HG03025 (cell line): ENCODE data around the gene NCAM1.

Experiments
- ATAC-seq: cut with Tn5 transposase; IDR thresholded peaks from one replicate; pipeline ENCODE4 v1.9.1; 2021; ENCODE audit warnings: mild to moderate bottlenecking, moderate library complexity; ENCODE audit not compliant: unreplicated experiment, low FRiP score

NCAM1 gene

DNA sequence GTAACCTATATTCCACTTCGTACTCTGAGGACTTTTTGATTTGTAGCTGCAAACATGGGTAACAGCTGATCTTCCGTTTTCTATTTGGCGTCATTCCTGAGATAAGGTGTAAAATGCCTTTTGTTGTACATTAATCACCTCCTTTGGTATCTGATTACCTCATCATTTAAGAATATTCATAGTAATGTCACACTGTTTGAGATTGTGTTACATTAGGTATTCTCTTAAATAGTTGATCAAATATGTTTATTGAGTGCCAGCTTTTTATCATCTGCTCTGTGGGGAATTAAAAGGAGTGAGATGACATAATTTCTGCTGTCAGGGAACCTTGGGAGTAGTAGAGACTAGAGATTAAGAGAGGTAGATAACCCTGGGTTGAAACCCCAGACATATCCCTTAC lies 5.9 kb downstream of the NCAM1 start:
- no peak for ATAC-seq

DNA sequence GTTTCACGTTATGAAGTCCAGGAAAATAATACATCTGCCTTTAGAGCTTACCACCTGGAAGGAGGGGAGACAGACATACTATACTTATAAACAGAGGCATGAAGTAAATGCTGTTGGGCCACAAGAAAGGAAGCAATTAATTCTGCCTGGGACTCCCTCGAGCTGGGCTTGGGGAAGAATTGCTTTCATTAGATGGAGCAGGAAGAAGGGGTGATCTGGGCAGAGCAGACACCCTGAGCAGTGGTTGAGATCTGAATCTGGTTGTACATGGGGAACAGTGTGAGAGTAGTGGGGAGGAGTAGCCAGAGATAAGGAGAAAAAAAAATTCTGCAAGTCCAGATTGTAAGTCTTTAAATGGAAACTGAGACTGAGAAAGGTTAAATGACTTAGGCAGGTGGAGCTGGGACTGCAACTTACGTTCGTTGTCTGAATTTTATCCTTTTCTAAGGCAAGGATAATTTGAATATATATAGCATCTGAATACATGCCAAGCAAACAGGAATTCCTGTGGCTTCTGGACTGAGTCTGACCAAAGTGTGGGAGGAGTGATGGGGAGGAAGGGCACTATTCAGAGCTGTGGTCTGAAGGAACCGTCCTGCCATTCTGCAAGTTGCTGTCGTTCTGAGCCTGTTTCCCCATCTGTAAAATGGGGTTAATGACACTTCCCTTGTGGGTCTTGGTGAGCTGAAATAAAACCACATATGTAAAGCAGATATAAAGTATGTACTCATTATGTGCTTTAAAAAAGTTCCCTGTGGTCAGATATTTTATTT lies 7.9 kb downstream of the NCAM1 start:
- no peak for ATAC-seq

GRCh38 chr11:112971195-112971594 lies 10.0 kb downstream of the NCAM1 start:
- ATAC-seq = no peak

DNA sequence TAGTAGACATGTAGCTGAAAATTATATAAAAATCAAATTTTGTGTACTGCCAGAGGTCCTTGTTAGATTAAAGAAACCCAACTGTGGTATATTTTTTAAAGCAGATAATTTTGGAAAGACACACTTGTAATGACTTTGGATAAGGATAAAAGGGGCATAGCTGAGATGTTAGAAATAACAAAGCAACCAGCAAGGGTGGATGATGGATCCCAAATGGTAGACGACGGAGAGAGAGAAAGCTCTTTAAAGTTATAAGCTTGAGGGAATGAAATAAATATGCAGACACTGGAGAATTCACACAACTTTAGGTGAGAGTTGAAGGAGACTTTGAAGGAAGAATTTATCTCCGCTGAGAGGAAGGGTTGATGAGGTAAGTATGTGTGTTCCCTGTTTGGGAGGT lies 10.6 kb downstream of the NCAM1 start:
- no peak for ATAC-seq

DNA sequence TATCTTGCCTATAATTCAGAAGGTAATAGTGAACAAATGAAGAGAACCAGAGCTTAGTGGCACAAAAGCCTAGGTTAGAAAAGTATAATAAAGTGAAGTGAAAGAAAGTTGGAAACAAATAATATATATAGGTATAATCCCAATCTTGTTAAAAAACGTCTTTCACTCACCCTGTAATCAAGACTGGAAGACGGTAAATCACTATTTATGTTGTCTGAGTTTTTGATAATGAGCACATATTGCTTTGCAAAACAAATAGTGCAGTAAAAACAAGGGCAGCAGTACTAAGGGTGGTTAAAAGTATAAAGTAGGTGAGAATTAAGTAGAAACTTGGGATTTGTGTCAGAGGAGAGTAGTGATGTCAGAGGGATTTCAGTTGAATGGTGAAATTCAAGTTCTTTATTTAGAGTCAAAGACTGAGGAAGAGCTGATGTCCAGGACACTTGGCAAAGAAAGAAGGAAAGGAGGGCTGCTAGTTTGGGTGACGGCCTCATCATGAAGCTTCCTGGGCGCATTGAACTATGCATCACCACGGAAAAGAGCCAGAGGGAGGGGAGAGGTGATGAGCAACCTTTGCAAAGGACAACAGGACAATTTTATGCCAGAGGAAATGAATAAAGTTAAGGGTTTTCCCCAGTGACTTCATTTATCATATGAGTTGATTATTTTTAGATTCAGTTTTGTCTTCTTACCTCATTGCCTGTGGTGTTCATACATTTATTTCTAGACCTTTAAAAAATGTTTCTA lies 11.4 kb downstream of the NCAM1 start:
- no peak for ATAC-seq

DNA sequence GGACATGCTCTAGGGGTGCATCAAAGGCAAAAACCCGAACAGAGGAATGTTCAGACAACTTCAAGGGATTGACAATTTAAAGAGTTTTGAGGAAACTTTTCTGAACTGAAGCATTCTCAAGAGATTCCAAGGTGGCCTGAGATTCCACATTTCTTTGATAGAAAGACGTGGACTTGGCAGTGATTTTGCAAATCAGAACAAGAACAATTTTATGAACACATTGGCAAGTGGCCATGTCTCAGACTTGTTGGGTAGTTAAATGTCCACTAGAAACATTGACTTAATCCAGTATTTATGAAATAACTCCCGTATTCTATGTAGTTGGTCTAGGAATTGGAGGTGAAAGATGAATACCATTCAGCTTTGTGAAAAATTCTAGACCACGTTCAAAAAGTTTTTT lies 13.8 kb downstream of the NCAM1 start:
- ATAC-seq = no peak

GRCh38 chr11:112975493-112975892 lies 14.3 kb downstream of the NCAM1 start:
- no peak for ATAC-seq

GRCh38 chr11:112977755-112978154 lies 16.5 kb downstream of the NCAM1 start:
- no peak for ATAC-seq

GRCh38 chr11:112983887-112984286 lies 22.7 kb downstream of the NCAM1 start:
- no peak for ATAC-seq

- no peak for ATAC-seq
These were observed 28.0 kb downstream of the NCAM1 start for GRCh38 chr11:112989198-112989597.

GRCh38 chr11:112993808-112994207 lies 32.6 kb downstream of the NCAM1 start:
- no peak for ATAC-seq

DNA sequence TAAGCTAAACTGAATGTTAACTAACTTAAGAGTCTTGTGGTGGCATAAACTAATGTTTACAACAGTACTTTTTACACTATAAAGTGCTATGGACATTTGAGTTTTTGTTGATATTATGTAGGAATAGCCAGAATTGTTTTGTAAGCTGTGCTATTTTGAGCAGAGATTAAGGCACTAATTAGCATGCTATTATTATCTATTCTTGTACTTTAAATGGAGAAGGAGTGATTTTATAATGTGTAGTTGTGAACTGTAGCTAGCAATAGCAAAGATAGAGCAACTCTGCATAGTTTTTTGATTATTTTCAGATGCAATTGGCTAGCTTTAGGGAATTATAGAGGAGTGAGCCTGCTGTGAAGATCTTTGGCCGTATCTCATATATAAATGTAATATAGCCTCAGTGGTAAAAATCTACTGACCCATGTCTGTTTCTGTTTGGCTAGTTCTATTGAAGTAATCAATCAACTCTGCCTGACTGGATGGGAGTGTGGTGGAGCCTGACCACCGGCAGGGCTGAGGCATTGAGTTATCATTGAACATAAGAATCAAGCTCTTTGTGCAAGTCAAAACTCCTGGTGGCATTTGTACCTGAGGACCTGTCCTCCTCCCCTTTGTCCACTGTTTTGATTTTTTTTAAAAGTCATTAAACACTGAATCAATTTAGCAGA lies 34.3 kb downstream of the NCAM1 start:
- ATAC-seq = no peak

- no peak for ATAC-seq
These were observed 35.8 kb downstream of the NCAM1 start for GRCh38 chr11:112996994-112997393.

DNA sequence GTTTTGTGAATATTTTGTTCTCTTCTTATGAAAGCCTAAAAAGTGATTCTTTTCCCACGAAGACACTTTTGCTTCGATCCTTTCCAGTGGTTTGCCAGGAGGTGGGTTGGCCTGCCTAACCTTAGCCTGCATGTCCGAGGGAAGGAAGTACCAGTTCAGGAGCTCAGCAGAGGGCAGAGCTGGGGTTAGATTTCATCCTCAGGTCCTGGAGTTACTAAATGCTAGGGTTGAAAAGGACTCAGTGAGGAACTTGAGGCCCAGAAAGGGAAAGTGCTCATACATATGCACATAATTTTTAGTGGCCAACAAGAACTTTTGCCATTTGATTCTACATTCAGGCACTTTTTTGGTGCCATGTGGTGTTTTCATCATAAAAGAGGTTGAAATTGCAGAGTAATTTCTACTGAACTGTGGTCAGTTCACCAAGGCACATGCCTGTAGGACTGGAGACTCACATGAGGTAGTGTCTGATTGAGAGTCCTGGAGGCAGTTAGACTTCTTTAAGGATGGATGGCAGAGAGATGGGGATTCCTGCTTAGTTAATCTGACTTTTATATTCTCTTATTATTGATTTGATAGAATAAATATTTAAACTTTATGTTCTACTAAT lies 36.7 kb downstream of the NCAM1 start:
- no peak for ATAC-seq

DNA sequence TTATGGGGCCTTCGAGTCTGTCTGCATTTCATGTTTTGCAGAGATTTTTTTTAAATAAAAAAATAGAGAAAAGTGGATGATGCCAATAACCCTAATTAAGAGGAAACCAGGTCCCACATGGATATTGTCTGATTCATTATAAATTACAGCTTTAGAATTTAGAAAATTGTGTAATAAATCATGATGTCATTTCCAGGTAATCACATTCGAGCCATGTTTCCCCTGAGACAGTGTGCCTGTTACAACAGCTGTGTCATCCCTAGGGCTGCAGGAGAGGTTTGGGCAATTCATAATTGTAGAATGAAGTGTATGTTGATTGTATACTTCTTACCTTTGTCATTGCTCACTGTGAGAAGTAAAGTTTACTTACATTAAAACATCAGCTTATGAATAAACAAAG lies 38.3 kb downstream of the NCAM1 start:
- no peak for ATAC-seq

GRCh38 chr11:113001709-113002108 lies 40.5 kb downstream of the NCAM1 start:
- no peak for ATAC-seq

- no peak for ATAC-seq
These were observed 45.8 kb downstream of the NCAM1 start for GRCh38 chr11:113006896-113007445.

DNA sequence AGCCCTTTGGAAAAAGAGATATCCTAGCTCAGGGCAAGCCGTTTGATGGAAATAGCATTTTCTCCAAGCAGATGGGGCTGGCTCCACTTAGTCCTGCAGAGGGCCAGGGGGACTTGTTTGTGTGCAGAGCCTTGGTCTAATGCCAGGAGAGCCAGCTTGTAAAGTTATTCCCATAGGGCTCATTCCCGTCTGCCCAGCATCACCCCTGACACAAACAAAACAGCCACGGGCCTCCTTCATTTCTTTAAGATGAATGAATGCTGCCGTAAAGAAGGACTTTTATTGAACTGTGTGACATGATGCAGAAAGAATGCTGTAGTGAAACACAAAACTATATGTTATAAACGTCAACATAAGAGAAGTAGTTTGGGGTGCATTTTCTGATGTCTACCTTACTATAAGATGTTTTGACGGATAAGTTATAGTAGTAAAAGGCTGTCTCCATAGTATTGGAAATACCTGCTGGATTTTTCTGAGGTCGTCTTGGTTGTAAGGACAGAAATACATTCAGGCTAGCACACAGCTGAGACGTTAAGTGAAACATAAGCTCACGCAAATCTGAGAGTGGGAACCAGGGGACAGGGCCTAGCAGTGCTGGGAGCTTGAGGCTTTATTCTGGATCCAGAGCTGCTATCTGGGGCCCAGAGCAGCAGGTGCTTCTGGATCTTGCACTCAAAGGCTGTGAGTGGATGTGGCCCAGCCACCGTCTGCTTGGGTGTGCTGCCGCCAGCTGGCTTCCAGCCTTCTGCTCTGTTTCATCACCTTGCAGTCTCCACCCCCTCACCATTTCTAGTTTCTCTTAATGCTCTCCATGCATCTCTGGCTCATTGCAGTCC lies 53.3 kb downstream of the NCAM1 start:
- ATAC-seq = no peak

GRCh38 chr11:113015098-113015455 lies 53.9 kb downstream of the NCAM1 start:
- ATAC-seq = no peak

DNA sequence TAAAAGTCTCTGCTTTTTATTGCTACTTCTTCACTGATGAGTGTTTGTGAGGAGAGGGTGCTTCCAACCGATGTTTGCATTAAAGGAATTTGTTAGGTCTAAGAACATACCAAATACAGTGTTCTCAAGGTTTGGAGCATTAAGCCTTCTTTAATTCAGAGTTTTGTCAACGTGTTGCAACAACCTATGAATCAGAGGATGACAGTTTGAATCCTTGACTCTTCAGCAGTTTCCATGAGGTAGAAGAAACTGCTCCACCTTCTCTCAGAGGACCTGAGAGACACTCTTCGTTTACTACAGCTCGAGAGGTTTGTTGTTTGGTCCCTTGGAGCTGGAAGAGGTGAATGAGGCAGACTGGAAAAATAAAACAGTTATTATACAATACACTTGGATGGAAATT lies 55.7 kb downstream of the NCAM1 start:
- no peak for ATAC-seq
